Measurements from ENCODE around the gene UBE4A.

UBE4A gene

GRCh38 chr11:118434123-118434552 is 74.7 kb downstream of the UBE4A start:
- DNase-seq (ENCODE audit: low read depth) = no peak
- peak overlapping the region; percentile 67 for H3K4me3 ChIP-seq (ENCODE audit: low read depth, low read length)

- no peak for DNase-seq (ENCODE audit: low read depth)
- H3K4me3 ChIP-seq (ENCODE audit: low read depth, low read length) = peak overlapping the region; percentile 67
Observed at GRCh38 chr11:118434553-118435289, 75.3 kb downstream of the UBE4A start.

- H3K4me3 ChIP-seq (ENCODE audit: low read depth, low read length) = peak overlapping the region; percentile 67
- no peak for DNase-seq (ENCODE audit: low read depth)
Observed at GRCh38 chr11:118435290-118435892, 76.0 kb downstream of the UBE4A start.

- DNase-seq (ENCODE audit: low read depth) = peak; percentile 91
- H3K4me3 ChIP-seq (ENCODE audit: low read depth, low read length) = peak within 1 kb of the TSS; percentile 81
Observed at GRCh38 chr11:118435893-118436624, 76.7 kb downstream of the UBE4A start, which contains the start of gene KMT2A. Gene KMT2A, plus strand, starts transcription at chr11:118436492. Its CDS starts 21 bp downstream, at chr11:118436513.

GRCh38 chr11:118436639-118437207 is 77.3 kb downstream of the UBE4A start:
- DNase-seq (ENCODE audit: low read depth) = no peak
- H3K4me3 ChIP-seq (ENCODE audit: low read depth, low read length) = peak overlapping the region; percentile 81

GRCh38 chr11:118437208-118438125 is 78.1 kb downstream of the UBE4A start:
- DNase-seq (ENCODE audit: low read depth) = no peak
- H3K4me3 ChIP-seq (ENCODE audit: low read depth, low read length) = peak overlapping the region; percentile 81

- peak overlapping the region; percentile 81 for H3K4me3 ChIP-seq (ENCODE audit: low read depth, low read length)
- peak; percentile 67 for DNase-seq (ENCODE audit: low read depth)
Observed at GRCh38 chr11:118438314-118438931, 79.0 kb downstream of the UBE4A start.

- DNase-seq (ENCODE audit: low read depth) = no peak
- H3K4me3 ChIP-seq (ENCODE audit: low read depth, low read length) = no peak overlapping the region
Observed at GRCh38 chr11:118439646-118440045, 80.2 kb downstream of the UBE4A start.

- no peak overlapping the region for H3K4me3 ChIP-seq (ENCODE audit: low read depth, low read length)
- no peak for DNase-seq (ENCODE audit: low read depth)
Observed at GRCh38 chr11:118441770-118442275, 82.4 kb downstream of the UBE4A start.

- no peak for DNase-seq (ENCODE audit: low read depth)
- H3K4me3 ChIP-seq (ENCODE audit: low read depth, low read length) = no peak overlapping the region
Observed at GRCh38 chr11:118442301-118442700, 82.9 kb downstream of the UBE4A start.

GRCh38 chr11:118442908-118443589 is 83.6 kb downstream of the UBE4A start:
- H3K4me3 ChIP-seq (ENCODE audit: low read depth, low read length) = no peak overlapping the region
- no peak for DNase-seq (ENCODE audit: low read depth)

GRCh38 chr11:118443590-118444218 is 84.3 kb downstream of the UBE4A start:
- DNase-seq (ENCODE audit: low read depth) = no peak
- H3K4me3 ChIP-seq (ENCODE audit: low read depth, low read length) = no peak overlapping the region

- H3K4me3 ChIP-seq (ENCODE audit: low read depth, low read length) = no peak overlapping the region
- DNase-seq (ENCODE audit: low read depth) = no peak
Observed at GRCh38 chr11:118447423-118447822, 88.0 kb downstream of the UBE4A start.

GRCh38 chr11:118448294-118448693 is 88.9 kb downstream of the UBE4A start:
- H3K4me3 ChIP-seq (ENCODE audit: low read depth, low read length) = no peak overlapping the region
- DNase-seq (ENCODE audit: low read depth) = no peak
